Measurements from ENCODE around the gene PAPOLB.

DNA sequence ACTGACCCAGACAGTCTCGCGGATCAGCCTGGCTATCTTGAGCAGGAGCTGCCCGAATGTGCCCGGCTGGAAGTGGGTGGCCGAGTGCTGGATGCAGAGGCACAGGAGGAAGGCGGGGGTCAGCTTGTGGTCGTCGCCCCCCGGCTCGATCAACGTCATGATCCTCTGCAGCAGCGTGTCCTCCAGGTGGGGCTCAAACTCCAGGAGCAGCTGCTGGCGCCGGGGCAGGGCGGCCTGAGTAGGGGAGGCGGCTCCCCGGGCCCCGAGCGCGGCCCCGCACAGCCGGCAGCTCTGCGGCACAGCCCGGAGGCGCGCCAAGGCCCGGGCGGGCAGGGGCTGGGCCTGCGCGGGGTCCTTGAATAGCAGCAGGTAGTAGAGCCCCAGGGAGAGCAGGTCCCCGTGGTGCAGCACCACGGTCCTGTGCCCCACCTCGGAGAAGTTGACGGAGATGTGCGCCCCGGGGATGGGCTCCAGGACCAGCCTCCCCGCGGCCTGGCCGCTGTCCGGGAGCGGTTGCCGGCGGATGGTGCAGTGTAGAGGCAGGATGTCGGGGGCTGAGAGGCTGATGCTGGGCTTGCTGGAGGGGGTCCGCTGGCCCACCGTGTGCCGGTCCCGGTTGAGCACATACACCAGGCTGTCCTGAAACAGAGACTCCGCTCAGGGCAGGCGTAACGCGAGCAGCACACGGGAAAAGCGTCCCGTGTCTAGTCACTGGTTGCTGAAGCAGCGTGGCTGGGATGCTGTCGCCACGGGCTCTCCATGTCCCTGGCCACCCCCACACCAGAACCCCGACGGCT, 27.0 kb downstream of the PAPOLB start:
- TF ChIP-seq, protein P1, sequence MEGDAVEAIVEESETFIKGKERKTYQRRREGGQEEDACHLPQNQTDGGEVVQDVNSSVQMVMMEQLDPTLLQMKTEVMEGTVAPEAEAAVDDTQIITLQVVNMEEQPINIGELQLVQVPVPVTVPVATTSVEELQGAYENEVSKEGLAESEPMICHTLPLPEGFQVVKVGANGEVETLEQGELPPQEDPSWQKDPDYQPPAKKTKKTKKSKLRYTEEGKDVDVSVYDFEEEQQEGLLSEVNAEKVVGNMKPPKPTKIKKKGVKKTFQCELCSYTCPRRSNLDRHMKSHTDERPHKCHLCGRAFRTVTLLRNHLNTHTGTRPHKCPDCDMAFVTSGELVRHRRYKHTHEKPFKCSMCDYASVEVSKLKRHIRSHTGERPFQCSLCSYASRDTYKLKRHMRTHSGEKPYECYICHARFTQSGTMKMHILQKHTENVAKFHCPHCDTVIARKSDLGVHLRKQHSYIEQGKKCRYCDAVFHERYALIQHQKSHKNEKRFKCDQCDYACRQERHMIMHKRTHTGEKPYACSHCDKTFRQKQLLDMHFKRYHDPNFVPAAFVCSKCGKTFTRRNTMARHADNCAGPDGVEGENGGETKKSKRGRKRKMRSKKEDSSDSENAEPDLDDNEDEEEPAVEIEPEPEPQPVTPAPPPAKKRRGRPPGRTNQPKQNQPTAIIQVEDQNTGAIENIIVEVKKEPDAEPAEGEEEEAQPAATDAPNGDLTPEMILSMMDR (IDR thresholded peaks at IDR 0.05), result no peak
- TF ChIP-seq POLR2A (IDR thresholded peaks at IDR 0.05) (no peak), EP300 (IDR thresholded peaks at IDR 0.05) (no peak), POLR2AphosphoS5 (IDR thresholded peaks at IDR 0.05) (no peak)

Measured in suprapubic skin (tissue), 4 donors.